GM21381 (cell line): ENCODE measurements around the gene MAPKAP1.

Source experiments
- ATAC-seq: cut with Tn5 transposase; IDR thresholded peaks from one replicate; pipeline ENCODE4 v1.9.1; 2021; ENCODE audit warnings: mild to moderate bottlenecking, moderate library complexity; ENCODE audit not compliant: unreplicated experiment

Gene MAPKAP1

DNA sequence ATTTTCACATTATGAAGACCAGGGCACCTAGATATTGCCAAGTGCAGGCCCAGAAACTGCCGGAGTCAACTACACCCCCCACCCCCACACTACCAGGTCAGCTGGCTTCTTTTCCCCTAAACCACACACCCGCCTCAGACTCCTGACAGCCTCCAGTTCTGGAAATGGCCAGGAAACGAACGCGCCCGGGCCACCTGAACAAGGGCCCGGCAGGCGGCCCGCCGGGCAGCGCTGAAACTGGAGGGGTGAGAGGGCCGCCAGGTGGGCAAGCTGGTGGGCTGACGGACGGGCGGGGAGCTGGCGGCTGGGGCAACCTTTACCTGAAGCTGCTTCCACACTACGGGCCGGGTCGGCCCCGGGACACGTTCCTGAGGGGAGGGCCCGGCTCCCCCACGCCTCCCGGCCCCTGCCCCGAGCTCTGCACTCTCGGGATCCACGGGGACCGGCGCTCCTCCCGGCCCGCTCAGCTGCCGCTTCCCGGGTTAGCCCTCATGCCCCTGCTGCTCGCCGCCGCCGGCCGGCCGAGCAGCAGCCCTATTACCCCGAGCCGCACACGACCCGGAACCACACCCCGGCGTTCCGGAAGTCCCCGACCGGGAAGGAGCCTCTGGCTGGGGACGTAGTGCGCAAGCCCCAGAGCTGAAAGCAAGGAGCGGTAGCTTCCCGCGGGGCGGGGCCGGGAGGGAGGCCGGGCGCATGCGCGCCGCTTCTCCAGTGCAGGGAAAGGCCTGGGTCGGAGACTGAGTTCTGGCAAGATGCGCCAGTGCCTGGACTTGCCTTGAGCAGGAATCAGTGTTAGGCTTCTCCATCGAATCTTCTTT, at the start of gene MAPKAP1:
Gene MAPKAP1, minus strand, starts transcription at position 558 of the 821 bp plus-strand sequence. CDS start 34,634 bp downstream, outside the sequence.
- ATAC-seq = peak; percentile 97

DNA sequence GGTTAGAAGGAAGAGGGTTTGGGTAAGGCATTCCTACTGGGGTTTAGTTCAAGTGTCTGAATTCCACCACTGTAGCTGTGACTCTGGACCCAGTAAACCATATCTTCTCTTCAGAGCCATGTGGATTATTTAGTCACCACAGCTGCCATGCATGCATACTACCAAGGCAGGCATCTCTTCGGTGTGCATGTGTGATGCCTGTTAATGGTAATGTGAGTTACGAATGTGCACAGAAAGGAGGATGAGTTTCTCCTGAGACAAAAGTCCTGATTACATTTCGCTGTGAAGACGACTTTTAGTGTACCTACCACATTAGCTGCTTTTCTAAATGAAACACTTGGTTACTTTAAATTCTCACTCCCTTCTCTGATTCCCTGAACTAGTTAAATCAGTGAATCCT, 49.5 kb upstream of the MAPKAP1 start:
- ATAC-seq = no peak

DNA sequence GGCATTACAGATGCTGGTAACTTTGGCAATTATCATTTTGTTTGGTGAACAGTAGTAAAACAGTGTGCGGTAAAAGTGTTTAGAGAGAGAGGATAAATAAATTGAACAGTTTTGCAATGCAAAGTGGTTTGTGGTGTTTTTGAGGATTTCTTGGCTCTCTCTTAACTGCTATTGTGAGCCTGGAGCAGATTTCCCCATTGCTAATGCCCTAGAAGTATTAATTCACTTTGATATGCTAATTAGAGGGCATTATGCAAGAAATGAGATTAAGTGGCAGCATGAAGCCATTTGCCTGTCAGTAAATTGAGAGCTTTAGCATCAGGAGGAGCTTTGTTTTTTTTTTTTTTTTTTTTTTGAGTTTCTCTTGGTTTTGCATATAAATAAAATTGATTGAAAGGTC, 48.3 kb upstream of the MAPKAP1 start:
- no peak for ATAC-seq

GRCh38 chr9:125754096-125754495, 47.1 kb upstream of the MAPKAP1 start:
- ATAC-seq = no peak

DNA sequence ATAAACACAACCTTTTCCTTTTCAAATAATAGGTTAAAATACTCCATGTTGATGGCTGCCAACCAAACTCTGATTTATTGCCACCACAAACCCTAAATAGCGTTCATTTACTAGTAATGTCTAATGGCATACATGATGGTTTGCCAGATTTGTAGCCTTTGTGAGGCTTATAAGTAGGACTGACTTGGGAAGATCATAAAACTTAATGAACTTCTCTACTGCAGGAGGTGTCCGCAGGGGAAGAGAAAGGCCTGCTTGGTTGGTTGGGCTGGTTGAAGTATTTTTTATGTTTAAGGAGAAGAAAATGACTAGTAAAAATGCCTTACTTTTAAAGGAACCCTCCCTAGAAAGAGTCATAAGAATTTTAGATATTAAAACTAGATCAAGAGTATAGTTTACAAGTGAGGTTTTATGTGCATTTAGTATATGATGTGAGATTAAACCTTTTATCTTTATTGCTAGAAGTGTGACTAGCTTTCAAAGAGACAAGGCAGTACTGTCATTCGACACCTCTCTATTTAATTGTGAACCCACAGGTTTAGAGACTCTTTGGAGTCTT, 45.1 kb upstream of the MAPKAP1 start:
- no peak for ATAC-seq

- ATAC-seq = no peak
Observed at GRCh38 chr9:125750627-125751011, 43.6 kb upstream of the MAPKAP1 start.

GRCh38 chr9:125749951-125750626, 43.1 kb upstream of the MAPKAP1 start:
- ATAC-seq = no peak

DNA sequence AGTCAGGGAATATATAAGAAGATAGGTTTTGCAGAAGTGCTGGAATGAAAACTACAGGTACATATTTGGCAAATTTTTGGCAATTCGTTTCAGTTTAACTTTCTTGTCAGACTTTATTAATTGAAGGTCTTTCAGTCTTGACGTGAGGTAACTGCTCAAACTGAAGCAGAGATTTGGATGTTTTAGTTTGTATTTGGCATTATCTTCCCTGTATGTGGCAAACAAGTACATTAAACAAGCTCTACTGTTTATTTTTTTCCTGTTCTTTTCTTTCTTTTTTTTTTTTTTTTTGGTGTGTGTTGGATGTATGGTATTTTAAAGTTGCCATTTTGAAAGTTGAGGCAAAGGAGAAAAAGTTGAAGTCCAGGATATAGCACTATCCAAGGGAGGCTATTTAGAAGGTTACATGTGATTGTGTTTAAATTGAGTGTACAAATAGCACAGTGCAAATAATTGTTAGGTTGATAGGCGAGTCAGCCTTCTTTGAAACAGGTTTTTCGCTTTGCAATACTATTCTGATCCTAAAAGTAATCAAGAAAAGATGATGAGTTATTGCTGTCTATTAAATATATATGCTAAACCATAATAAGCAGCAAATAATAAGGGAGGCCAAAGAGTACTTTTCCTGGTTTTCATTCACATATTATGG, 42.4 kb upstream of the MAPKAP1 start:
- ATAC-seq = no peak

- ATAC-seq = no peak
Observed at GRCh38 chr9:125748446-125749099, 41.6 kb upstream of the MAPKAP1 start.

DNA sequence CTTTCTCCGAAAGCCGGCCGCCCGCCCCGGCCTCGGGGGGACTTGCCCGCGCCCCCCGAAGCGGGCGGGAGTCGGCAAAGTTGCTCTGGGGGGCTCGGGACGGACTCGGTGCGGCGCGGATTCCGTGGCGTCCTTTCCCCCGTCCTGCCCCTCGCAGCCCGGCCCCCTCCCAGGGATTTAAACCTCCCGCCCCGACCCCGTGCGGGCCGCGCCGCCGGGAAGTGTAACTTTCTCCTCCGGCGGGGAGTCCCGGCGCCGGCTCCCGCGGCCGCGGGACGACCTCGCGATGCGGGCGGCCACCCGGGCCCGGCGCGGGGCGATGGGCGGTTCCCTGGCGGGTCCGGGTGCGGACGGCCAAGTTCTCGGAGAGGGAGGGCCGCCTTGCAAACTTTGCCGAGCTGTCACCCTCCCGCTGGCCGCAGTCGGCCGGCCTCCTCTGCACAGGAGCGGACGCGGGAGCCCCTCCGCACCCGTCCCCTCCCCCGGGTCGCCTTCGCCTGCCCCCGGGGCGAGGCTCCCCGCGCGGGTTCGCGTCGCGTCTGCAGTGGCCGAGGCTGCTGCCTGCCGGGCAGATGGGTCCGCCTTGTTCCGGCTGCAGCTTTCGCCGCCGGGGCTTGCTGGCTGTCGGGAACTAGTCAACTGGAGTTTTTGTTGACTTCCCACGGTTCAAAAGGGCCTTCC, 40.9 kb upstream of the MAPKAP1 start:
- no peak for ATAC-seq

- peak; percentile 16 for ATAC-seq
Observed at GRCh38 chr9:125747053-125747764, 40.2 kb upstream of the MAPKAP1 start, which contains the start of gene PBX3. Gene PBX3, plus strand, starts transcription at chr9:125747373.

- ATAC-seq = peak; percentile 12
Observed at GRCh38 chr9:125746774-125747052, 39.7 kb upstream of the MAPKAP1 start.

GRCh38 chr9:125746017-125746773, 39.2 kb upstream of the MAPKAP1 start:
- ATAC-seq = peak; percentile 65

GRCh38 chr9:125745682-125746016, 38.6 kb upstream of the MAPKAP1 start:
- no peak for ATAC-seq

- no peak for ATAC-seq
Observed at GRCh38 chr9:125745018-125745417, 38.0 kb upstream of the MAPKAP1 start.

GRCh38 chr9:125744616-125745015, 37.6 kb upstream of the MAPKAP1 start:
- no peak for ATAC-seq

DNA sequence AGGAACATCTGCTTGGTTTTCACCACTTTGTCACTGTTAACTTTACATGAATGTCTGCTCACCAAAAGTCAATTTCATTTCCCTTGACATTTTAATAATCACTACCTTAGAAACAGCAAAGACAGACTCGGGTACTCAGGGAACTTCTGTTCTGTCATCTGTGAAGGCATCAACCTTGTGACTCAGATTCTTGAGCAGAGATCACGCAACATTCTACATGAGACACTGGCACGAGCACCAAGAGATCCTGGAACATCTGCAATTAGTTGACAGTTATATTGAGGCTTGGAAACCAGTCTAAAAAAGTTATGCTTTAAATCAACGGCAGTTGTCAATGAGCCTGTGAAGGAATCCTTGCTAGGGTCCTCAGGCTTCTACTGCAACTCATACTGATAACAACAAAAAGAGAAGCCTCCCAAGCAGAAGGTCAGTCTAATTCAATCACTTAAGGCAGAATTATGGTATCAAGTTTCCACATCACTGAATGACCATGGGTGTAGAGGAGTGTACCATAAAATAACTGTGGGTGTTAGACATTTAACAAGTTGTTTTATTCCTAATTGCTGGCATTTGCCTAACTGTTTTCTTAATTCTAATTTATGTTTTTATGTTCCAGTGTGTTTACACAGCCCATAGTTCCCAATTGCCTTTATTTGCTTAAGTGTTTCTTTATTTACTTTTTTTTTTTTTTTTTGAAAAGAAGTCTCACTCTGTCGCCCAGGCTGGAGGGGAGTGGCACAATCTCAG, 36.8 kb upstream of the MAPKAP1 start:
- no peak for ATAC-seq

- no peak for ATAC-seq
Observed at GRCh38 chr9:125742657-125743056, 35.6 kb upstream of the MAPKAP1 start.

DNA sequence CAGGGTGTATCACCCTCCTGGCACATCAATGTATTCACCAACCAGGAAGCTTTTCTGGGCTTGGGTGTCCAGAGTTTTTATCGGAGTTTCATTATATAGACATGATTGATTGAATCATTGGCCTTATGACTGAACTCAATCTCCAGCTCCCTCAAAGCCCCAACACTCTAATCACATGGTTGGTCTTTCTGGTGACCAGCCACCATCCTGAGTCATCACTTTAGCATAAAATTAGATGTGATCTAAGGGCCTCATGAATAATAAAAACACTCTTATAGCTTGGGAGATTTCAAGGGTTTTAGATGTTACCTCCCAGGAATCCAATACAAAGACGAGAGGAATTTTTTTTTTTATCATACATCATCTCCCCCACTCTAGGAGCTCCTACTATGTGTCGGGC, 32.4 kb upstream of the MAPKAP1 start:
- no peak for ATAC-seq
